ENCODE data around the gene ATP6V0C. TPM values are rescaled to one million over a fixed set of nuclear protein-coding genes. Genes with fewer than 3 reads are reported as not detected.

The ATP6V0C gene
- total and polyA plus RNA-seq, 3 donors from 2014 or later: 180 to 190 (median 182) TPM

- Histone ChIP-seq H3K4me3 (no peak overlapping the region), H3K27me3 (no peaks in the 10 kb centered on the region), H3K27ac (no peak overlapping the region), H3K9me3 (no peaks in the 10 kb centered on the region), H3K4me1 (peaks cover 15% of the 10 kb centered on the region), H3K36me3 (ENCODE audit: low read depth, missing control alignments) (no peaks in the 10 kb centered on the region)
- WGBS, 2 donors: 73 to 75% methylated on average over 6 of the region's 6 CpGs
- no peak for TF ChIP-seq POLR2A (IDR thresholded peaks at IDR 0.05)
- no peak for TF ChIP-seq CTCF (IDR thresholded peaks at IDR 0.05)
- no peak for DNase-seq
- intact Hi-C loops (cut with DNase I; ENCODE audit: low total_unique reads): no loop called here
These were observed 20.1 kb upstream of the ATP6V0C start for GRCh38 chr16:2493605-2494004.

GRCh38 chr16:2494616-2495015 lies 19.1 kb upstream of the ATP6V0C start:
- Histone ChIP-seq H3K27me3 (no peaks in the 10 kb centered on the region), H3K4me1 (peaks cover 15% of the 10 kb centered on the region), H3K9me3 (no peaks in the 10 kb centered on the region), H3K27ac (no peak overlapping the region), H3K4me3 (no peak overlapping the region), H3K36me3 (ENCODE audit: low read depth, missing control alignments) (no peaks in the 10 kb centered on the region)
- intact Hi-C loops (cut with DNase I; ENCODE audit: low total_unique reads): no loop called here
- 94 to 98% methylated on average over 5 of the region's 5 CpGs for WGBS, 2 donors
- no peak for TF ChIP-seq CTCF (IDR thresholded peaks at IDR 0.05)
- no peak for TF ChIP-seq POLR2A (IDR thresholded peaks at IDR 0.05)
- DNase-seq: no peak

DNA sequence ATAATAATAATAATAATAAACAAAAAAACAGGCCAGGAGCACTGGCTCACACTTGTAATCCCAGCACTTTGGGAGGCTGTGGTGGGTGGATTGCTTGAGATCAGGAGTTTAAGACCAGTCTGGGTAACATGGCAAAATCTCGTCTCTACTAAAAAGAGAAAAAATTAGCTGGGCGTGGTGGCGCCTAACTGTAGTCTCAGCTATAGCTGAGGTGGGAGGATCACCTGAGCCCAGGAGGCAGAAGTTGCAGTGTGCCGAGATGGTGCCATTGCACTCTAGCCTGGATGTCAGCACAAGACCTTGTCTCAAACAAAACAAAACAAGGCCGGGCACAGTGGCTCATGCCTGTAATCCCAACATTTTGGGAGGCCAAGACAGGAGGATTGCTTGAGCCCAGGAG lies 18.7 kb upstream of the ATP6V0C start:
- Histone ChIP-seq H3K9me3 (no peaks in the 10 kb centered on the region), H3K36me3 (ENCODE audit: low read depth, missing control alignments) (no peaks in the 10 kb centered on the region), H3K27ac (no peak overlapping the region), H3K4me1 (peaks cover 15% of the 10 kb centered on the region), H3K4me3 (no peak overlapping the region), H3K27me3 (no peaks in the 10 kb centered on the region)
- intact Hi-C loops (cut with DNase I; ENCODE audit: low total_unique reads): no loop called here
- TF ChIP-seq POLR2A (IDR thresholded peaks at IDR 0.05): no peak
- TF ChIP-seq CTCF (IDR thresholded peaks at IDR 0.05): no peak
- WGBS, 2 donors: 92 to 99% methylated on average over 5 of the region's 5 CpGs
- DNase-seq: no peak

DNA sequence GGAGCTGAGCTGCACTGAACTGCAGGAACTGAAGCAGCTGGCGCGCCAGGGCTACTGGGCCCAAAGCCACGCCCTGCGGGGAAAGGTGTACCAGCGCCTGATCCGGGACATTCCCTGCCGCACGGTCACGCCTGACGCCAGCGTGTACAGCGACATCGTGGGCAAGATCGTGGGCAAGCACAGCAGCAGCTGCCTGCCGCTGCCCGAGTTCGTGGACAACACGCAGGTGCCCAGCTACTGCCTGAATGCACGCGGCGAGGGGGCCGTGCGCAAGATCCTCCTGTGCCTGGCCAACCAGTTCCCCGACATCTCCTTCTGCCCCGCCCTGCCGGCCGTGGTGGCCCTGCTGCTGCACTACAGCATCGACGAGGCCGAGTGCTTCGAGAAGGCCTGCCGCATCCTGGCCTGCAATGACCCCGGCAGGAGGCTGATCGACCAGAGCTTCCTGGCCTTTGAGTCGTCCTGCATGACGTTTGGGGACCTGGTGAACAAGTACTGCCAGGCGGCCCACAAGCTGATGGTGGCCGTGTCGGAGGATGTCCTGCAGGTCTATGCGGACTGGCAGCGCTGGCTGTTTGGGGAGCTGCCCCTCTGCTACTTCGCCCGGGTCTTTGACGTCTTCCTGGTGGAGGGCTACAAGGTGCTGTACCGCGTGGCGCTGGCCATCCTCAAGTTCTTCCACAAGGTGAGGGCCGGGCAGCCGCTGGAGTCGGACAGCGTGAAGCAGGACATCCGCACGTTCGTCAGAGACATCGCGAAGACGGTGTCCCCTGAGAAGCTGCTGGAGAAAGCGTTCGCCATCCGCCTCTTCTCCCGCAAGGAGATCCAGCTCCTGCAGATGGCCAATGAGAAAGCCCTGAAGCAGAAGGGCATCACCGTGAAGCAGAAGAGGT lies 17.3 kb upstream of the ATP6V0C start:
- intact Hi-C loops (cut with DNase I; ENCODE audit: low total_unique reads): no loop called here
- H3K9me3 ChIP-seq: no peaks in the 10 kb centered on the region
- no peaks in the 10 kb centered on the region for H3K27me3 ChIP-seq
- no peaks in the 10 kb centered on the region for H3K36me3 ChIP-seq (ENCODE audit: low read depth, missing control alignments)
- 94 to 95% methylated on average over 21 to 62 of the region's 62 CpGs for WGBS, 2 donors
- H3K4me1 ChIP-seq: peaks cover 16% of the 10 kb centered on the region
- DNase-seq: no peak
- no peak for TF ChIP-seq POLR2A (IDR thresholded peaks at IDR 0.05)
- TF ChIP-seq CTCF (IDR thresholded peaks at IDR 0.05): no peak
- H3K27ac ChIP-seq: no peak overlapping the region
- no peak overlapping the region for H3K4me3 ChIP-seq

Data from testis (tissue), 3 donors.